GM21526 (cell line): ENCODE results near the gene RALGAPA2.

Source experiments
- ATAC-seq: cut with Tn5 transposase; IDR thresholded peaks from one replicate; pipeline ENCODE4 v1.9.1; 2021; ENCODE audit warnings: moderate library complexity; ENCODE audit not compliant: unreplicated experiment, low FRiP score

RALGAPA2 gene

GRCh38 chr20:20391115-20391514 lies 321.3 kb downstream of the RALGAPA2 start:
- no peak for ATAC-seq

- ATAC-seq = no peak
Measured at GRCh38 chr20:20390393-20390792, 322.1 kb downstream of the RALGAPA2 start.

DNA sequence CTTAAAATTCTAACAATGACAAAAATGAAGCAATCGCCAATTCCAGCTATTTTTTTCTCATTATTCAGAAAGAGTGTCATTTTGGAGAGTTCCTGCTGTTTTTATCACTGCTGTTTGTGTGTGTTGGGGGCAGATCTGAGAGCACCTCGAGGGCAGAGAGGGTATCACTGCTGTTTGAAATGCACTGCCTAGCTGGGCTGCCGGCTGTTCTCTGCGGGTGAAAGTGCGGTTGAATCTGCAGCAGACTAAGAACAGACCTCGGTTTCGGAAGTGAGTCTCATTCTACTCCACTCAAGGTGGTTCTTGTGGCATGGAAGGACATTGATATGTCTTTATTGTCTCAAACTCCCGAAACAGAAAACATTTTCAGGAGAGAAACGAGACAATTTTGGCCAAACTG lies 326.3 kb downstream of the RALGAPA2 start:
- no peak for ATAC-seq

GRCh38 chr20:20375862-20376261 lies 336.6 kb downstream of the RALGAPA2 start:
- no peak for ATAC-seq

- no peak for ATAC-seq
Measured at GRCh38 chr20:20373091-20373571, 339.3 kb downstream of the RALGAPA2 start.

DNA sequence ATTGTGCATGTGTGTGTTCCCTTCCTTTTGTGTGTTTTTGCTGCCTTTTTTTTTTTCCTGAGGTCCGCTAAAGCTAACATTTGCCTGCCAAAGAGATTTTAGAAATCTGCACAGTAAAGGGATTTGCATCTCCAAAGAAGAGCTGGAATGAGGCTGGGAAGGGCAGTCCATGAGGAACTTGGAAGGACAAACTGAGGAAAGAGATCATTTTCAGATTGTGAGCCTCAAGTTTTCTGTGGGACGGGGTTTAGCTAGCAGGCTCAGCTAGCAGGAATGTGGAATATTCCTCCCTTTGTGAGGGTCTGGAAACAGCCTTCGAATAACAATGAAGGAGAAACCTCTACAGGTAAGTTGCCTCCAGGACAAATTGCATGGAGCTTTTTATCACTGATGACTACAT lies 340.8 kb downstream of the RALGAPA2 start:
- no peak for ATAC-seq

- ATAC-seq = no peak
Measured at GRCh38 chr20:20371083-20371482, 341.4 kb downstream of the RALGAPA2 start.

DNA sequence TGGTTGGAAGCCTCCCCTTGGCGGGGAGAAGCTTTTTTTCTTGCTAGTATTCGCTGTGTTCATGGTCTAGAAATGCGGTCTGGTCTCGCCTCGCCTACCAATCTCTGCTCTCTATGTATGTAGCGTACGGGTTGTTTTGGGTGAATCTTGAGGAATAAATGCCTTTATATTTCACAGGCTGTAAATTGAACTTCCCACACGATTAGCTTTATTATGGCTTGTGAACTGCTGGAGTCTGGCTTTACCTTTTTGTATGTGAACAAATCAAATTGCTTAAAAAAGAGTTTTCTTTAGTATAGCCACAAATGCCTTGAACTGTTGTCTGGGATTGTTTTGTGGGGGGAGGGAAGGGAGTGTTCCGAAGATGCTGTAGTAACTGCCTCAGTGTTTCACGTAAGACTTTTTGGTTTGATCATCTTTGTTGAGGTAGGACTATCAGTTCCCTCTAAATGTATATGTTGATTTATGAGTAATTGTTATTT lies 342.3 kb downstream of the RALGAPA2 start:
- no peak for ATAC-seq

GRCh38 chr20:20369250-20370093 lies 343.0 kb downstream of the RALGAPA2 start:
- no peak for ATAC-seq

- no peak for ATAC-seq
Measured at GRCh38 chr20:20368418-20369249, 343.8 kb downstream of the RALGAPA2 start.

- no peak for ATAC-seq
Measured at GRCh38 chr20:20367575-20368417, 344.6 kb downstream of the RALGAPA2 start, which contains the start of gene INSM1. Gene INSM1 (plus strand): TSS chr20:20368104. CDS start chr20:20368268, 164 bp downstream.

- no peak for ATAC-seq
Measured at GRCh38 chr20:20366876-20367574, 345.4 kb downstream of the RALGAPA2 start.

DNA sequence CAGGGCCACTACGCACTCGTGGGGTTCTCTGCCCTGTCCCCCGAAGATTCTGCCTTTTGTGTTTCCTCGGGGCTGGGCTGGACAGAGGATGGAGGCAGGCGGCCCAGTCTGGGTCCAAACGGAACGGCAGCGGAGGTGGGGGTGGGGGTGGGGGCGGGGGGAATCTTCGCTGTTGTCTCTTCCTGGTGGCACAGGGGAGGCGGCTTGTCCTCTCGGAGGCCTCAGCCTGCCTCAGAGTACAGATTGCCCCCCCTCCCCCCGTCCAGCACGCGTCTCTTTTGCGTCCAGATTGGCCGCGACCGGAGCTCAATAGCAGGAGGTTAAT lies 345.9 kb downstream of the RALGAPA2 start:
- no peak for ATAC-seq

DNA sequence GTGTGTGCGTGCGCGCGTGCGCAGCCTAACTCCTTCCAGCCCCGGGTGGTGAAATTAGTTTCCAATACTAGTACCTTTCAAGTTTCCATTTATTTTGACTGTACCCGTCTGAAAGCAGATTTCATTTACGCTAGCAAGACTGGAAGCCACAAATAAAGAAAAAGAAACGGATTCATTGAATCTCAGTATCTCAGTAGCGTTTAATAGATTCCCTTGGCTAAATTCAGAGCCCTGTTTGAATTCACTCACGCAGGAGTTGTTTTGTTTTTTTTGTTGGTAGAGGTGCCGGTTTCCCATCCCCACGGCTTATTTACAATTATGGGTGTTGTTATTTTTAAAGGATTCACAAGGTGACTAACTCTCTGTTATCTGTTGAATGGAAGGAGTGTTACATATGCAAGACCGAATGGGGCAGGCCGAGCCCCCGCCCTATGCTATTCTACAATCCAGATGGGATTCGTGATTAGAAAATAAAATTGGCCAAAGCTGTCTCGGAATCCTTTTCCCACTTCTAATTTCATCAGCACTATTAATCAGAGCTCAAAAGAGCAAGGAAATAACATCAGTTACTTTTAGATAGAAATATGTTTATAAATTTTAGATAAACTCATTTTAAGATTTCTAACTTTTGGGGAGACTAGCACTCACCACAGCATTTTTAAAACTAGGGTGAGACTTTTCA lies 346.8 kb downstream of the RALGAPA2 start:
- ATAC-seq = no peak

GRCh38 chr20:20364593-20365479 lies 347.6 kb downstream of the RALGAPA2 start:
- ATAC-seq = no peak

DNA sequence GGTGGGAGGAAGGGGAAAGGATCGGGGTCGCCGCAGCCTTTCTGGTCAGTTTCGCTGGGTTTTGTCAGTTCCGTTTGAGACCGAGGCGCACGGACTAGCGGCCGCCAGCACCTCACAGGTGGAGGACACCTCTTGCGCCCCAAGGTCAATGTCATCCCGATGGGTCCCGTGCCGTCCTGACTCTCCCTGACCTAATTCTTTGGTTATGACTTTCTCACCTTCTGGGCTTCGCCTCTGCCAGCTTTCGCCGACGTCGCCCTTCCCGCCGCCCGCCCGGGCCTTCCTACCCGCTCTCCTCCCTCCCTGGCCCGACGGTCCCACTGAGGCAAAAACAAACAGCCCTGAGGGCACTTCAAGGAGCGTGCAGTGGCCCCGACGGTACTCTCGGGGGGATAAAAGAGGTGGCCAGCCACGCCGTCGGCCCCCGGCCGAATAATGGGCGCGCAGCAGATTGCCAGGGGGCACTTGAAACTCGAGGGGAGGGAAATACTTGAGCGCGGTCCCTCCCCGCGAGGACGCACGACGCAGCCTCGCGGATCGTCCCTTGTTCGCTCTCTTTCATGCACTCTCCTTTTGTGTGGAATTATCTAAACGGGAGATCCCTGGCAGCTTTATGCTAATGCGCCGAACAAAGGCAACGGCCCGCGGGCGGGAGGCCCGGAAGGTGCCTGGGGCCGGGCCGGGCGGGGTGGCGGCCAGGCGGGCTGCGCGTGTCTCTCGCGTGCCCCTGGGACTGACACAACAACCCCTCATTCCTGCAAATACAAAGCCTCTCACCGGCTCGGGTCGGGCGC lies 348.4 kb downstream of the RALGAPA2 start:
- ATAC-seq = no peak

- no peak for ATAC-seq
Measured at GRCh38 chr20:20363434-20363798, 349.0 kb downstream of the RALGAPA2 start.
